Measurements from ENCODE around the gene SLC22A23.

Gene SLC22A23

DNA sequence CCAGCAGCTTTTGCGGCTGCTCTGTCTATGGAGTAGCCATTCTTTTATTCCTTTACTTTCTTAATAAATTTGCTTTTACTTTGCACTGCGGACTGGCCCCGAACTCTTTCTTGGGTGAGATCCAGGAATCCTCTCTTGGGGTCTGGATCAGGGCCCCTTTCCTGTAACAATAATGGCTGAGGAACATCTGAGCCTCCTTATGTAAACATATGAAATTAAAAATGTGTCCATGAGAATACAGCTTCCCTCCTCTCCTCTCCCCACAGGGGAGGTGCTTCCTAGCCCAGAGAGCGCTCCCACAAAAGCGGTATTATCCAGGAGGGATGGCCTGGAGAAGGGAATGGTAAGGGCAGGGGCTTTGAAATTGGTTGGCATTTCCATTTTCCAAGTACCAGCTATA lies 117.0 kb downstream of the SLC22A23 start:
- Histone ChIP-seq H3K79me2 (ENCODE audit: low read length) (no peaks in the 10 kb centered on the region), H3K9ac (ENCODE audit: low read length) (no peak overlapping the region), H3K27me3 (replicated peaks; ENCODE audit: insufficient read depth, low read length) (no peaks in the 10 kb centered on the region), H3K4me3 (ENCODE audit: low read length) (no peak overlapping the region), H3F3A (ENCODE audit: insufficient read depth, low read length) (no peaks in the 10 kb centered on the region), H3K9me3 (replicated peaks; ENCODE audit: insufficient read depth, low read length) (no peaks in the 10 kb centered on the region), H3K4me1 (ENCODE audit: low read length) (peaks cover 3% of the 10 kb centered on the region), H3K27ac (ENCODE audit: low read length) (no peak overlapping the region), H3K4me2 (ENCODE audit: low read depth, low read length) (no peak overlapping the region), H2AFZ (ENCODE audit: low read length) (no peak overlapping the region), H3K9me2 (replicated peaks; ENCODE audit: insufficient read depth, low read length) (no peaks in the 10 kb centered on the region), H3K36me3 (replicated peaks; ENCODE audit: insufficient read depth, low read length) (no peaks in the 10 kb centered on the region), H4K20me1 (ENCODE audit: insufficient read depth, low read length) (no peaks in the 10 kb centered on the region)
- no peak for DNase-seq
- TF ChIP-seq, protein P1, sequence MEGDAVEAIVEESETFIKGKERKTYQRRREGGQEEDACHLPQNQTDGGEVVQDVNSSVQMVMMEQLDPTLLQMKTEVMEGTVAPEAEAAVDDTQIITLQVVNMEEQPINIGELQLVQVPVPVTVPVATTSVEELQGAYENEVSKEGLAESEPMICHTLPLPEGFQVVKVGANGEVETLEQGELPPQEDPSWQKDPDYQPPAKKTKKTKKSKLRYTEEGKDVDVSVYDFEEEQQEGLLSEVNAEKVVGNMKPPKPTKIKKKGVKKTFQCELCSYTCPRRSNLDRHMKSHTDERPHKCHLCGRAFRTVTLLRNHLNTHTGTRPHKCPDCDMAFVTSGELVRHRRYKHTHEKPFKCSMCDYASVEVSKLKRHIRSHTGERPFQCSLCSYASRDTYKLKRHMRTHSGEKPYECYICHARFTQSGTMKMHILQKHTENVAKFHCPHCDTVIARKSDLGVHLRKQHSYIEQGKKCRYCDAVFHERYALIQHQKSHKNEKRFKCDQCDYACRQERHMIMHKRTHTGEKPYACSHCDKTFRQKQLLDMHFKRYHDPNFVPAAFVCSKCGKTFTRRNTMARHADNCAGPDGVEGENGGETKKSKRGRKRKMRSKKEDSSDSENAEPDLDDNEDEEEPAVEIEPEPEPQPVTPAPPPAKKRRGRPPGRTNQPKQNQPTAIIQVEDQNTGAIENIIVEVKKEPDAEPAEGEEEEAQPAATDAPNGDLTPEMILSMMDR (IDR thresholded peaks at IDR 0.05; ENCODE audit: low read length) = no peak
- no peak for TF ChIP-seq EZH2phosphoT487 (IDR thresholded peaks at IDR 0.05; ENCODE audit: low read length)
- no peak for TF ChIP-seq EZH2 (optimal IDR thresholded peaks at IDR 0.05; ENCODE audit: low read depth, low read length)

DNA sequence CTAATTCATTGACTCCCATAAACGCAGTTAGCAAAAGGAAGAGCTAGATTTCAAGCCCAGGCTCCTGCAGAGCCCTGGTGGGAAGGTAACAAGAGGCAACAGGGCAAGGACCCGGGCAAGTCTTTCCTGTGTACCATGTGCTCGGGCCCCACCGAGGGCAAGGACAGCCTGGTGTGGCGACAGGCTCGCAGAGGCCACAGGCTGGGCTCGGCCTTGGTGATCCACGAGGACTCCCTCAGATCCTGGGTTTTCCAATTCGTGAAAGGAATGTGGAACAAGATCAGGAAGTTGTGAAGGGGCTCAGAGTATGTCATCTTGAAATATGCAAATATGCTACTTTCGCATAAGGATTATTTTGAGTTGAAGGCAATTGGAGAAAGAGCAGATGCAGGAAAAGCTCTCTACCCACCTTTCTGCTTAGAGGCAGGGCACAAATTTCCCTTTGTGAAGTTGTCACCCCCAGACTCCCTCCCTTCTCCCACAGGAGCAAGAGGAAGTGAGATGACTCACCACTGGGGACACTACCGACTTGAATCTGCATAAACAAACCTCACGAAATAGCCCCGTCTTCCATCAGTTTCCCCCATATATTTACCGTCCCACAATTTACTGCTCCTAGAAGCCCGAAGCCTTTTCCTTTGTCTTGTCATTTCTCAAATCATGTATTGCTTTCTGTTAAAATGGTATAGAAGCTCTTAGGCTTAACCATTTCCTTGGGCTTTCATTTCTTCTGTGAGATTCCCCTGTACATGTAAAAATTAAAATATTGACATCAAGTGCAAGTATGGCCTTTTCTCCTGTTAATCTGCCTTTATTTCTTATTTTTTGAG lies 119.1 kb downstream of the SLC22A23 start:
- H3K4me2 ChIP-seq (ENCODE audit: low read depth, low read length) = no peak overlapping the region
- no peaks in the 10 kb centered on the region for H3K4me1 ChIP-seq (ENCODE audit: low read length)
- no peak overlapping the region for H3K4me3 ChIP-seq (ENCODE audit: low read length)
- no peaks in the 10 kb centered on the region for H3K9me2 ChIP-seq (replicated peaks; ENCODE audit: insufficient read depth, low read length)
- TF ChIP-seq, protein P1 (IDR thresholded peaks at IDR 0.05; ENCODE audit: low read length) = no peak
- TF ChIP-seq EZH2phosphoT487 (IDR thresholded peaks at IDR 0.05; ENCODE audit: low read length) (no peak), EZH2 (optimal IDR thresholded peaks at IDR 0.05; ENCODE audit: low read depth, low read length) (no peak)
- H3K27ac ChIP-seq (ENCODE audit: low read length) = no peak overlapping the region
- H2AFZ ChIP-seq (ENCODE audit: low read length) = no peak overlapping the region
- H3K36me3 ChIP-seq (replicated peaks; ENCODE audit: insufficient read depth, low read length) = no peaks in the 10 kb centered on the region
- H3K27me3 ChIP-seq (replicated peaks; ENCODE audit: insufficient read depth, low read length) = no peaks in the 10 kb centered on the region
- no peak for DNase-seq
- no peaks in the 10 kb centered on the region for H3K9me3 ChIP-seq (replicated peaks; ENCODE audit: insufficient read depth, low read length)
- no peaks in the 10 kb centered on the region for H3F3A ChIP-seq (ENCODE audit: insufficient read depth, low read length)
- H3K9ac ChIP-seq (ENCODE audit: low read length) = no peak overlapping the region
- no peaks in the 10 kb centered on the region for H3K79me2 ChIP-seq (ENCODE audit: low read length)
- H4K20me1 ChIP-seq (ENCODE audit: insufficient read depth, low read length) = no peaks in the 10 kb centered on the region

DNA sequence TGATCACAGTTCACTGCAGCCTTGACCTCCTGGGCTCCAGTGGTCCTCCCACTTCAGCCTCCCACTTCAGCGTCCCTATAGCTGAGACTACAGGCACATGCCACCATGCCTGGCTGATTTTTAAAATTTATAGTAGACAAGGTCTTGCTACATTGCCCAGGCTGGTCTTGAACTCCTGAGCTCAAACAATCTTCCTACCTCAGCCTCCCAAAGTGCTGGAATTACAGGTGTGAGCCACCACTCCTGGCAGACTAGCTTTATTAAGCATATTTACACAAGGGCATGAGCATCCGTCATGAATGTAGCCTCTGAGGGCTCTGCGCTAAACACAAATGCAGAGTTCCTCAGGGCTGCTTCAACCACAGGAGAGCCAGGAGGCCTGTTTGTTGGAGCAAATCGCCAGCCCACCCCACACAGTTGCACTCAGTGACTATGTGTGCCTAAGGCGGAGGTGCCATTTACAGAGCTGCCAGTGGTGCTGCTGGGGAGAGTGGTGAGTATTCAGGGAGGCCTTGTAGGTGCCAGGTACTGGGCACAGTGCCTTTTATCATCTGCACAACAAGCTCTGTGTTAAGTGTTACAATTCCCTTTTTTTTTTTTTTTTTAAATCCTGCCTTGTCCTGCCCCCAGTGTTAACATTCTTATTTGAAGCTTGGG lies 119.9 kb downstream of the SLC22A23 start:
- TF ChIP-seq, protein P1 (IDR thresholded peaks at IDR 0.05; ENCODE audit: low read length) = no peak
- TF ChIP-seq EZH2phosphoT487 (IDR thresholded peaks at IDR 0.05; ENCODE audit: low read length) (no peak), EZH2 (optimal IDR thresholded peaks at IDR 0.05; ENCODE audit: low read depth, low read length) (no peak)
- Histone ChIP-seq H3K4me3 (ENCODE audit: low read length) (no peak overlapping the region), H3K79me2 (ENCODE audit: low read length) (no peaks in the 10 kb centered on the region), H3K9me3 (replicated peaks; ENCODE audit: insufficient read depth, low read length) (no peaks in the 10 kb centered on the region), H3K9ac (ENCODE audit: low read length) (no peak overlapping the region), H3F3A (ENCODE audit: insufficient read depth, low read length) (no peaks in the 10 kb centered on the region), H4K20me1 (ENCODE audit: insufficient read depth, low read length) (no peaks in the 10 kb centered on the region), H3K9me2 (replicated peaks; ENCODE audit: insufficient read depth, low read length) (no peaks in the 10 kb centered on the region), H3K27me3 (replicated peaks; ENCODE audit: insufficient read depth, low read length) (no peaks in the 10 kb centered on the region), H3K4me1 (ENCODE audit: low read length) (no peaks in the 10 kb centered on the region), H2AFZ (ENCODE audit: low read length) (no peak overlapping the region), H3K4me2 (ENCODE audit: low read depth, low read length) (no peak overlapping the region), H3K27ac (ENCODE audit: low read length) (no peak overlapping the region), H3K36me3 (replicated peaks; ENCODE audit: insufficient read depth, low read length) (no peaks in the 10 kb centered on the region)
- DNase-seq = no peak

Data from MM.1S (cell line).